AG10803 (cell line): Measurements from ENCODE around the gene IZUMO2.
"Not testable (repeated sequence)": the region's sequence is repeated elsewhere in the genome, so short reads cannot be mapped to it uniquely, and the experiment has no call there.

Experiments
- DNase-seq: peaks from one replicate; pipeline ENCODE4 v3.0.0; 2010; ENCODE audit warnings: low read depth
- H3K4me3 ChIP-seq: 2 replicates; pipeline ENCODE4 v1.5.1; 2011; ENCODE audit warnings: mild to moderate bottlenecking, low read length, control low read depth
- CTCF ChIP-seq: conservative IDR thresholded peaks from 2 replicates; pipeline ENCODE4 v1.5.1; 2011; ENCODE audit warnings: mild to moderate bottlenecking, low read length, control low read depth, inconsistent platforms

Gene IZUMO2

GRCh38 chr19:50154529-50154928 lies 8.6 kb downstream of the IZUMO2 start:
- no peak for TF ChIP-seq CTCF
- H3K4me3 ChIP-seq: no peak overlapping the region
- no peak for DNase-seq

- no peak overlapping the region for H3K4me3 ChIP-seq
- DNase-seq: no peak
- TF ChIP-seq CTCF: no peak
These were observed 10.5 kb downstream of the IZUMO2 start for GRCh38 chr19:50152578-50152977.

- TF ChIP-seq CTCF: no peak
- H3K4me3 ChIP-seq: no peak overlapping the region
- DNase-seq: no peak
These were observed 14.6 kb downstream of the IZUMO2 start for GRCh38 chr19:50148528-50148927.

- TF ChIP-seq CTCF: peak; percentile 24
- peak; percentile 80 for DNase-seq
- H3K4me3 ChIP-seq: peak overlapping the region; percentile 64
These were observed 15.3 kb downstream of the IZUMO2 start for GRCh38 chr19:50147462-50148423.

- DNase-seq, H3K4me3 ChIP-seq: not testable (repeated sequence)
These were observed 21.2 kb downstream of the IZUMO2 start for GRCh38 chr19:50141921-50142320.

GRCh38 chr19:50140118-50140845 lies 22.8 kb downstream of the IZUMO2 start:
- not testable (repeated sequence) for H3K4me3 ChIP-seq, DNase-seq

GRCh38 chr19:50136603-50137365 lies 26.3 kb downstream of the IZUMO2 start:
- not testable (repeated sequence) for DNase-seq, H3K4me3 ChIP-seq

GRCh38 chr19:50135856-50136602 lies 27.1 kb downstream of the IZUMO2 start:
- DNase-seq, H3K4me3 ChIP-seq: not testable (repeated sequence)

GRCh38 chr19:50134777-50135719 lies 28.0 kb downstream of the IZUMO2 start:
- DNase-seq, H3K4me3 ChIP-seq: not testable (repeated sequence)

- DNase-seq: not testable (repeated sequence)
These were observed 29.3 kb downstream of the IZUMO2 start for GRCh38 chr19:50133518-50134492.

GRCh38 chr19:50104012-50104411 lies 59.1 kb downstream of the IZUMO2 start:
- H3K4me3 ChIP-seq, DNase-seq: not testable (repeated sequence)

More at GRCh38 chr19:50133518-50134492, 29.3 kb downstream of the IZUMO2 start:
- not testable (repeated sequence) for H3K4me3 ChIP-seq
